Measurements from ENCODE around the gene QRFP.

Gene QRFP

DNA sequence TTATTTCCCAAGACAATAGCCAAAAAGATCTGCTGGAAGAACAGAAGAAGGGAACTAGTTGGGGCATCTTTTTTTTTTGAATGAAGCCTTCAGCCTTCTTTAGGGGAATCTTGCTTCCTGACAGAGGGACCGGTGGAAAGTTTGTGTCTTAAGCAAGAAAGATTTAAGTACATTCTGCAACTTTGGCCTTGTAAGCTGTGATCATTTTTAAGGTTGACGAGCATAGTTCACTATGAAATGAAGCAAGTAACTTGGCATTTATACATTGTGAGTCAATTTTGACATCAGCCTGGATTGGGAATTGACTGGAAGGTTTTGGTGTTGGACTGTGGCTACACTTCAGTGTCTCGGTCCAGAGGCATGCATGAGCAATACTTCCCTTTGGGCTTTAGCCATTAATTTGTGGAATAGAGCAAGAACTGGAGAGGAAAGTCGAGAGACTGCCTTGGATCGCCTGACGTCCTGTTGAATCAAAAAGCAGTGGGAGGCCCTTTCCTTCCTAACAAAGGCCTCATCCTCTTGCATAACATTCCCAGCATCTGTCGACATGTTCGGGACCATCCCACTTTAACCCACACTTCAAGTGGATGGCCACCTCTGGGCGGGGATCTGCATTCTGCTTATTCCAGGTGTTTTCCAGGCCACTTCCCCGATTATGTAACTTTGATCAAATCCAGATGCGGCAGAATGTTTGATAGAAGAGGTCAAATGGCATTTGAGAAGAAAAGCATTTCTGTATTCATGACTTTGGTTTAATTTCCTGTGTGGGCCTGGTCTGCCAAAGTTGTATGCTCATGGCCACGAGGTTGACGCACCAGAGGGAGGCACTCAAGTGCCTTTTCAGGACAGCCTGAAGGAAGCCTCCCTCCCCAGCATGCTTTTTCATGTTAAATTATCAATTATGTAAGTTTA, 49.0 kb downstream of the QRFP start:
- no peak for DNase-seq

DNA sequence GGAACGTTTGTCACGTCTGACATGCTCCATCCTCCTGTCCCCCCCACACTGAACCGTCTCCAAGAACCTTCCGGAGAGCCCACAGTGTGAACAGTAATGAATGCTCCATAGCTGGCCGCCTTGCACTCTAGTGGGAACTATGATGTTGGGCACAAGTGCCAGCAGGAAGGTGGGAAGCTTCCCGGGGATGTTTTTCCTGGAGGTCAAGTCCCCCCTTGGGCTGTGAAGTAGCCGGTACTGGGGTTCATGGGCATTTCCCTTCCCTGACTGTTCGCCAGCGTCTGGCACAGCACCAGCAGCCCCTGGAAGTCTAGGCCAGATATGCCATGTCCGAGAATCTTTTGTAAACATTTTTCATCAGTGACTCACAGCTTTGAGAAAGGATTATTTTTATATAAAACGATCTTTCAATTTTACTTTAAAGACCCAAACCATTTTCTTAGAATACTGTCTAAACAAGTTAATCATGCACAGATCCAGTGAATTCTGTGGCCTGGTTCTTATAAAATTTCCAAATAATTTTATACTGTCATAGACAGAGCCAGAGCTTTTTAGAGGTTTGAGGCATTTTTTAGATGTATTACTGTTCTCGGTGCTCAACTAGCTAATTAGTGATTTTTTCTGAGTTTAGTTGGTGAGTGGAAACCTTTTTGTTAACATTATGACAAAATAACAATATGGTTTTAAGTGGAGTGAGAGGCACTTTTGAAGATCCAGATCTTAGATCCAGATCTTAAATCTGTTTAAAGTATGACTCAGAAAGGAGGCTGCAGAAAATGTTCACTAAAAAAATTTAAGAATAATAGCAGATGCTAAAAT, 49.9 kb downstream of the QRFP start:
- no peak for DNase-seq

DNA sequence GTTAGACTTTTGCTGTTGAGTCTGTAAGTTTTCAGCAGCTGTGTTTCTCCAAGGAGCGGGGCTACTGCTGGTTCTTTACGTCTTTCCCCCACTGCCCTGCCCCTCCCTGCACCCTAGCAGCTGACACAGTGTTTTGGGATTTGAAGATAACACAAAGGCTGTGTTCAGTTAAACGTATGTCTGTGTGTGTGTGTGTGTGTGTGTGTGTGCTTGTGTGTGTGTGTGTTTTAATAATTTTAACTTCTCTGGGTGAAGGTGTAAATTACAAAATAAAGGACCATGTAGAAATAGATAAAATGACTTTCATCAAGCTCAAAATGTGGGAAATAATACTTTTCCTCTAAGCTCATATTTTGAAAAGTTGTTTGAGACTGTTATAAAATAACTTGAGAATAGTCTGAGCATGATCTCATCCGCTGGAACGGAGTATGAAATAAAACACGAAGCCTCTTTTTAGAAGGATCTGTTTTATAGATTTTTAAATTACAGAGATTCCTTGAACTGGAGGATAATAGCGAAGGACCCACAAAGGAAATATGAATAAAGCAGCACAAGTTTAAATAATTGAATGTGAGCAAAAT, 50.6 kb downstream of the QRFP start:
- no peak for DNase-seq

DNA sequence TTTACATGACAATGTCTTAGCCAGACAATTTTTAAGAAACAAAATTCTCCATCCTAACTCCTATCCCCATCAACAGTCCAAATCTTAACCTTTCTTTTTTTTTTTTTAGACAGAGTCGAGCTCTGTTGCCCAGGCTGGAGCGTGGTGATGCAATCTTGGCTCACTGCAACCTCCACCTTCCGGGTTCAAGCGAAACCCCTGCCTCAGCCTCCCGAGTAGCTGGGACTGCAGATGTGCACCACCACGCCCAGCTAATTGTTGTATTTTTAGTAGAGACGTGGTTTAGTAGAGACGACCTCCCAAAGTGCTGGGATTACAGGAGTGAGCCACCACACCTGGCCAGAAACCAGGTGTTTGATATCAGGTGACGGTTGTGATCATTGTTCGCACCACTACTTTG, 51.4 kb downstream of the QRFP start:
- no peak for DNase-seq

DNA sequence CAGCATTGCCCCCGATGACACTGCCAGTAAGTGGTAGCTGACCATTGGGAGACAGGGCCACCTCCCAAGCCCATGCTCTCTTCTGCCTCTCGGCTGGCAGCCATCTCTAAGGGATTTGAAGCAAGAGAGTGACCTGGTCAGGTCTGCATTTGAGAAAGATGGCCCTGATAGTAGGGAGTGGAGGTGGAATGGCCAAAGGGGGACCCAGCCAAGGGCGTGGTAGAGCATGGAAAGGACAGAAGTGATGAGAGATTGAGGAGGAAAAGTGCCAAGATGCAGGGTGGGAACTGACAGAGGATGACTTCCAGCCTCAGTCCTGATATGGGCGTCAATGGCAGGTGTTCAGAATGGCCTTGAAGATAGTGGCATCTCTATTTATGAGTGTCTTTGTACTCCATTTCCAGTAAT, 52.6 kb downstream of the QRFP start:
- DNase-seq: no peak

DNA sequence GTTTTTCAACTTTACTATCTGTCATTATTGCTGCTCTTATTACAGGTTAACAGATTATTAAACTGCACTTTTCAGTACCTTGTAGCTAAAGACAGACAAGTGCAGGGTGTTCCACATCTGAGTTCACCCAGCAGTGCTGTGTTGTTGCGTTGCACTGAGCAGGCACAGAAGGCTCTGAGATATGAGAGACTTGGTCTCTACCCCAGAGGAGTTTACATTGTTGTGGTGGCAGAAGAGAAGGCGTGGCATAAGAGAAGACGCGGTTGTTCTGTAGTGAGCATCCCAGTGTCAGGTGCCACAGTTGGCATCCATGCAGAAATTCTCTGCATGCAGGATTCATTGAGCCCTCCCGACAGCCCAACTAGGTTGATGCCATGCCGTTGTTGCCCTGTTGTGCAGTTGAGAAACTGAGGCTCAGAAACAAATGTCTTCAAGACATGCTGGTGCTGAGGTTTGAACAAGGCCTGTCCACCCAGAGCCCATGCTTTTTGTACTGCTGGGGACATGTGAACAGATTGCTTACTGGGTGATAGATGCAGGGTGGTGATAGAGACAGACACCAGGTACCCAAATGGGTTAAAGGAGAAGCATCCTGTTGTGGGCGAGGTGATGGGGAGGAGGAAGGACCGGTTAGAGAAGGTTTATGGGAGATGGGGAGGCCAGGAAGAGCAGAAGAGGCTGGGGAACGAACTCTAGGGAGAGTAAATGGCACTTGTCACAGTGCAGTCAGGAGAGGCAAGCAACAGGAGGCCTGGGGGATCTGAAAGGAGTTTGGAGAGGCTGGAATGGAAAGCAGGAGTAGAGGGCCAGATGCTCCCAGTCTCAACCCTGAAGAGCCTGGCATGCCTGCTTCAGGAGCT, 53.3 kb downstream of the QRFP start:
- DNase-seq: no peak

All from NCI-H1930 (cell line).